Measurements from ENCODE around the gene SH3GL1.

Gene SH3GL1

GRCh38 chr19:4396949-4397783, 3.2 kb downstream of the SH3GL1 start:
- DNase-seq, result no peak

- DNase-seq, result peak in 1 of 2 donors; percentile 10
Measured at GRCh38 chr19:4393947-4394590, 6.3 kb downstream of the SH3GL1 start.

GRCh38 chr19:4391701-4392483, 8.5 kb downstream of the SH3GL1 start:
- no peak for DNase-seq

DNA sequence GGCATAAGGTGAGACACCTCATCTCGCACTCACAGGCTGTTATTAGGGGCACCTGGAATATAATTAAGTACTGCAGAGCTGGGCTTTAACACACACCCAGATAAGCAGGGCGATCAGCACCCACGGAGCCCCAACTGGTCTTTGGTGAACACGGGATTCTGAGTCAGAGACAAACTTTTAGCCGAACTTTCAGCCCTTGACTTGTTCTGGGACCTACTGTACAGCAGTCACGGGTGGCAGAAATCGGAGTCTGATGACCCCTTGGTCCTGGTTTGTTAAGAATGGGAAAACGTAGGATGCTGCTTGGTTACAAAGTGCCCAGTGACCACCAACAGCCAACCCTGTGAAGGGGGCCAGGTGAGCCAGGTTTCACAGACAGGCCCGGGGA, 9.0 kb downstream of the SH3GL1 start:
- DNase-seq, result no peak

- DNase-seq, result no peak
Measured at GRCh38 chr19:4390567-4391305, 9.6 kb downstream of the SH3GL1 start.

DNA sequence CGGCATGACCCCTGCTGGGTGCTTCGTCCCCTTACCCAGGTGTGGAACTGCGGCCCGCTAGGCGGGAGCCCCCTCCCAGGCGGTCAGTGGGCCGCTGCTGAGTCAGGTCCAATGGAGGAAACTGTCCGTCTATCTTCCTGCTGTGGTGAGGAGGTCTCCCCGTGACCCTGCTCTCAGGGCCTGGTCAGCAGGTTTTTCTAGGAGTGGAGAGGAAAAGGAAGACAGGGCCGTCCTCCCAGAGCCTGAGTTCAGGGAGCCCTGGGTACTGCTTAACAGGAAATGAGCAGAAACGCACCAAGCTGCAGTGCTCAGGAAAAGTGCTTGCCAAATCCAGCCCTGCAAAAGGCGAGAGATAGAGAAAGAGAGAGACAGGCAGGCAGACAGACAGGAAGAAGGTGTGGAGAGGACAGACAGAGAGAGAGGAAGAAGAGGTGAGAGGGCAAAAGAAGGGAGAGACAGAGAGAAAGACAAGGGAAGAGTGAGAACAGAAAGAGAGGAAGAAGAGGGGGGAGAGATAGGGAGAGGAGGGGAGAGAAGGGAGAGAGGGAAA, 10.3 kb downstream of the SH3GL1 start:
- DNase-seq, result peak in 1 of 2 donors; percentile 16

- no peak for DNase-seq
Measured at GRCh38 chr19:4389511-4390016, 10.8 kb downstream of the SH3GL1 start.

DNA sequence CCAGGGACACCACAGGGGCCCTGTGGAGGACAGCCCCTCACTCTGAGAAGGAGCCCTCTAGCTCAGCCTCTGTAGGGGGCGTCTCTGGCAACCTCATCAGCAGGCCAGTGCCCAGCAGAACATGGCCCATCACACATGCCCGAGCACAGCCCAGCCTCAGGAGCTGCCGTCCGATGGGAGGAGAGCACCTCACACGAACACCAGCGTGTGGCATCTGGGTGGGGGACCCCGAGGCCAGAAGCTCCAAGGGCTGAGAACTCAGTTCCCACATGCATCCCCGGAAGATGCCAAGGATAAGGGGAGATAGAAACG, 11.3 kb downstream of the SH3GL1 start:
- no peak for DNase-seq

DNA sequence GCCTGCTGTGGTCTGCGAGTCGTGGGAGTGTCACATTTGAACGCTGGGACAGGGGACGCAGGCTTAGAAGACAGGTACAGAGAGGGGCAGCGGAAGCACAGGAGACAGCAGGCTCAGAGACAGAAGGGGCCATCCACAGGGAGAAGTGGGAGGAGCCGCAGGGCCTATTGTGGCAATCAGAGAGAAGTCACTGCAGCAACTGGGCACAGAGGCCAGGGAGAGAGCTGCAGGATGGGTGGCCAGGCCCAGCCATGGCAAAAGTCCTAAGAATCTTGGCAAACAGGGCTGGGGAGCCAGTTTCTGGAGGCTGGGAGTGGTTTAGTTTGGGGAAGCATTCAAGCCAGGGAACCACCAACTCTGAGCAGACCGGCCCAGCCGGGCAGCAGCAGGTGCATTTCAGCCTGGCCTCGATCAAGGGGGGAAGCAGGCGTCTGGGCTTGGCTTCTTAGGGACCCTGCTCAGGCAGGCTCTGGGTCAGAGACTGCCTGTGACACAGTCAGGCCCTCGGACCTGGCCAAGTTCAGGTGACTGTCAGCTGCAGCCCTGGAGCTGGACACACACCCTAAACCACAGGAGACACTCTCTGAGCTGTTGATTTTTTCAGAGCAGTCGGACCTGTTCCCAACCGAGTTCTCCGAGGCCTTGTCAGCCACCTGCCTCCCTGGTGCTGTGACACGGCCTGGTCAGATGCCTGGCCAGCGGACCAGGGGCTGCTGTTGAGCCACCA, 11.8 kb downstream of the SH3GL1 start:
- DNase-seq, result peak in 1 of 2 donors; percentile 9

GRCh38 chr19:4386041-4386782, 14.1 kb downstream of the SH3GL1 start:
- peak; percentile 24 to 56 for DNase-seq

- DNase-seq, result no peak
Measured at GRCh38 chr19:4385291-4386040, 14.9 kb downstream of the SH3GL1 start.

- no peak for DNase-seq
Measured at GRCh38 chr19:4380254-4380727, 20.1 kb downstream of the SH3GL1 start.

GRCh38 chr19:4379383-4380253, 20.7 kb downstream of the SH3GL1 start:
- no peak for DNase-seq

GRCh38 chr19:4378886-4379285, 21.5 kb downstream of the SH3GL1 start:
- DNase-seq, result no peak

DNA sequence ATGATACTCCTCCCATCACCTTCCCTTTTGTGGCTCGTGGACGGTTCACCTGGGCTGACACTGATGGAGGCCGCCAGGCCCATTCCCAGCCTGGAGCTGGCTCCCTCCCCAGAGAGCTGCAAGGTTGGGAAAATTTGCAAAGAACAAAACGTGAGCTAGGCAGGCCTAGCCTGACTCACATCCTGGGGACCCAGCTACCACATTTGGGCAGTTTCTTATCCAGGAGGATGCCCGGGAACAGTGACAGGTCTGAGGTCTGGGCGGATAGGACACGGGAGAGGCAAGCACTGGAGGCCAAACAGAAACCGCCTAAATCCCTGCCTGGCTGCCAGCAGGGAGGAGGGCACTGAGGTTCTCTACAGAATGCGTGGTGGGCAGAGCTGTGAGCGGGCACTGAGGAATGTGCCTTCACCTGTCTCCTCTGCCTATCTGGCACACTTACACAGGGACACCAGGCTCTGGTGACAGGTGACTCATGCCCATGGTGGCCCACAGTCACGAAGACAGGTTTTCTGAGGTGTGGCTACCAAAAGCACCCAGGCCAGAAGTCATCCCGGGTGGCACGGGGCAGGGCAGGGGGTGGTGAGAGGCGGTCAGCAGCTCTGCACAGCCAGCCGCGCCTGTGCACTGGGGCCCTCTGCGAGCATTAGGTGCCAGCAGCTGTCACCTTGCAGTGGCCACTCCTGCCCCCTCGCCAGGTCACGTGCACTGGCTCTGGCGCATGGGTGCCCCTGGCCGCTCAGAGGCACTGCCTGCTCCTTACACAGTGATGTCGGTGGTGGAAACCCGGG, 23.2 kb downstream of the SH3GL1 start:
- DNase-seq, result no peak

DNA sequence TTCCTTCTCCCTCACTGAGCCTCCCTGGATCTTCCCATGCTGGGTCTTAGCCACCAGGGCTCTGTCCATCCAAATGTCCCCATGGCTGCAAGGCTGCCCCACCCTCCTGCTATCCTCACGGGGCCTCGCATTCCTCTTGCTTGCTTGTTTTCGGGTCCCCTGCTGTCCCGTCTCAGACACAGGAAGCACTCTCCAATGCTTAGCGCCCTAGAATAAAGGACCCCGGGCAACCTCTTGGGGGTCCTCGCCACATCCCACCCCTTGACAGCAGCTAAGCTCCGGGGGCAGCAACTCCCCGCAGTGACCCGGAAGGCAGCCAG, 23.7 kb downstream of the SH3GL1 start:
- no peak for DNase-seq

DNA sequence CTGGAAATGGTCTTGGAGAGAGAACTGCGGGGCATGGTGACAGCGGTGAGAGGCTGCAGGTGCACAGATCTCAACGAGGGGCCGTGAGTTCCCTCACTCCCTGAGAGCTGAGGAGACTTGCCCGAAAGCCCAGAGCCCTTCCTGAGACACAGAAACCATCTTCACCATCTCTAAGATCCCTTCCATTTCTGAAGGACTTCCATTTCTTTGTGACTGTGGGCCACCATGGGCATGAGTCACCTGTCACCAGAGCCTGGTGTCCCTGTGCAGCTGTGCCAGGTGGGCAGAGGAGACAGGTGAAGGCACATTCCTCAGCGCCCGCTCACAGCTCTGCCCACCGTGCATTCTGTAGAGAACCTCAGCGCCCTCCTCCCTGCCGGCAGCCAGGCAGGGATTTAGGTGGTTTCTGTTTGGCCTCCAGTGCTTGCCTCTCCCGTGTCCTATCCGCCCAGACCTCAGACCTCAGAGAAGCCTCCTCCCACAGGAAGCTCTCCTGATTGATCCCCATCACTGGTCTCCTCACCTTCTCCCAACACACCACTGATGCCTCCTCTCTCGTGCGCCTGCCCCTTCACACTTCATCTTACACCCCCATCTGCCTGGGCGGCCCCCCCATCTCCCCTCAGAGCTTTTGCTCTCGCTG, 24.2 kb downstream of the SH3GL1 start:
- no peak for DNase-seq
